DOHH2 (cell line): ENCODE data around the gene PAN3.

Experiments
- EZH2phosphoT487 ChIP-seq: fragments of 200-600 bp; sonication (generic); IDR thresholded peaks from 2 replicates; pipeline ENCODE4 v1.6.1; 2017; ENCODE audit warnings: borderline replicate concordance, mild to moderate bottlenecking, antibody characterized with exemption, low read length, moderate library complexity, mixed read lengths
- TF ChIP-seq, protein P1 (sequence below): fragments of 200-600 bp; sonication (generic); IDR thresholded peaks from one replicate; pipeline ENCODE4 v1.5.1; 2014; ENCODE audit warnings: antibody characterized with exemption, mild to moderate bottlenecking, low read depth, low read length; ENCODE audit not compliant: poor library complexity, severe bottlenecking

DNA sequence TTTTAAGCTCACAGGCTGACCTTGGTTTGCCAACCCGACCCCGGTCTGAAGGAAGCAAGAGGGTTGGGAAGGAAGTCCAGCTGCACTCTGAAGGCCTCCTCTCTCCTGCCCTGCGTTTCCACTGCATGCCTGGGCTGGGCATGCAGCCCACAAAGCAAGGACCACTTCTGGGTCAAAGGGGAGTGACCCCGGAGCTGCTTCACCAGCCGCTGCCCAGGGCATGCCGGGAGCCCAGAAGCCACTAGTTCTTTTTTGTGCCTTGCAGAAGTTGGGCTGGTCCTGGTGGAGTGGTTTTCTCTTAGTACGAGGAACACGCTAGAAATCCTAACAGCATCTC, 189.9 kb downstream of the PAN3 start:
- TF ChIP-seq, protein P1, sequence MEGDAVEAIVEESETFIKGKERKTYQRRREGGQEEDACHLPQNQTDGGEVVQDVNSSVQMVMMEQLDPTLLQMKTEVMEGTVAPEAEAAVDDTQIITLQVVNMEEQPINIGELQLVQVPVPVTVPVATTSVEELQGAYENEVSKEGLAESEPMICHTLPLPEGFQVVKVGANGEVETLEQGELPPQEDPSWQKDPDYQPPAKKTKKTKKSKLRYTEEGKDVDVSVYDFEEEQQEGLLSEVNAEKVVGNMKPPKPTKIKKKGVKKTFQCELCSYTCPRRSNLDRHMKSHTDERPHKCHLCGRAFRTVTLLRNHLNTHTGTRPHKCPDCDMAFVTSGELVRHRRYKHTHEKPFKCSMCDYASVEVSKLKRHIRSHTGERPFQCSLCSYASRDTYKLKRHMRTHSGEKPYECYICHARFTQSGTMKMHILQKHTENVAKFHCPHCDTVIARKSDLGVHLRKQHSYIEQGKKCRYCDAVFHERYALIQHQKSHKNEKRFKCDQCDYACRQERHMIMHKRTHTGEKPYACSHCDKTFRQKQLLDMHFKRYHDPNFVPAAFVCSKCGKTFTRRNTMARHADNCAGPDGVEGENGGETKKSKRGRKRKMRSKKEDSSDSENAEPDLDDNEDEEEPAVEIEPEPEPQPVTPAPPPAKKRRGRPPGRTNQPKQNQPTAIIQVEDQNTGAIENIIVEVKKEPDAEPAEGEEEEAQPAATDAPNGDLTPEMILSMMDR: no peak
- TF ChIP-seq EZH2phosphoT487: no peak
